Retinal pigment epithelial cell (primary cell): ENCODE results near the gene SNRNP27.

Experiments
- DNase-seq: peaks from one replicate; pipeline ENCODE4 v3.0.0-alpha.2; 2010; ENCODE audit warnings: low read depth
- H3K4me3 ChIP-seq: 2 replicates; pipeline ENCODE4 v1.5.1; 2011; ENCODE audit warnings: mild to moderate bottlenecking, low read length, control low read depth, moderate library complexity
- CTCF ChIP-seq: conservative IDR thresholded peaks from 2 replicates; pipeline ENCODE4 v1.5.1; 2011; ENCODE audit warnings: low read depth, low read length, control low read depth, inconsistent platforms

SNRNP27 gene

DNA sequence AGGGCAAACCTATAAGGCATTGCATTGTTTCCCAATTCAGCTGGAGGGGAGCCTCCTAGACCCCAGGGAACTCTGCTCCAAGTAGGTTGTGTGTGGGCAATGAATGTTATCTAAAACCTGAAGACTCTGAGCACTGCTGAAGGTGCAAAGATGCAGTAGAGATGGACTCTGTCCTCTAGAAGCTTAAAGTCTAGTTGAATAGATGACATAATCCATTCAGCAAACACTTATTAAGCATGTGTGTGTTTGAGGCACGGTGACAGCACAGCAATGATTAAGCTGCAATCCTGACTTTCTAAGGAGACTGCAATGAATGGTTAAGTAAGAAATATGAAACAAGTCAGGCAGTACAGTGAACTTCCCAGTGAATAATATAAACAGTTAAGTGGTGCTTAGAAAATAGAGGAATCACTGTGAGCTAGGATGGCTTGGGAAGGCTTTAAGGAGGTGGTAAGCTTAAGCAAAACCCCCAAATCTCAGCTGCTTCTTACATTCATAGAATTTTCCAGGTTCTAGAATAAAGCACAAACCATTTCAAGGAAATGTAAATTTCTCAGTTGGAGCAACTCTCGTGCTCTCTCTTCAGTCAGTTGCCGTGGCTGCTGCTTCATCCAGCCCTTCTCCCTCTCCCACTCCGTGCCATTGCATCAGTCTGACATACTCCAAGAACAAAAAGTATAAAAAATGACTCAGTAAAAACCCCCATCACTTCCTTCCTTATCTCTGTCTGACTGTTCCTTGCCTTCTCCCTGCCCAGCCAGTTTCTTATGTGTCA is 40.3 kb downstream of the SNRNP27 start:
- no peak overlapping the region for H3K4me3 ChIP-seq
- no peak for DNase-seq
- no peak for TF ChIP-seq CTCF

- TF ChIP-seq CTCF: no peak
- H3K4me3 ChIP-seq: no peak overlapping the region
- no peak for DNase-seq
These were observed 40.8 kb downstream of the SNRNP27 start for GRCh38 chr2:69934614-69934908.

DNA sequence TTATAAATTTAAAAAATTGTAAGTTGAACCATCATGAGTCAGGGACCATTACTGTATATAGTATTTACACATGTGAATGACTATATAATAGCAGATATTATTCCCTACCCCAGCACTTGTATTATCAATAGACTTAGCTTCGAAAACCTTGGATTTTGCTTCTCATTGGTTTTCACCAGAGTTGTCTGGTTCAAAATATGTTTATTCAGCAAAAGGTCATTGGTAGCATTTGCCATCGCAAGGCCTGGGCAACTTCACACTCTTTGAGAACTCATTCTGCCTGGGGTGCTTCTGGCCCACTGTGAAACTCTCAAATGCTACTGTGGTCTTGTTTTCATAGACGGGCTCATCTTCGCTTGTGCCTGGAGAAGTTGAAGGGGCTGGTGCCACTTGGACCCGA is 41.3 kb downstream of the SNRNP27 start:
- H3K4me3 ChIP-seq: no peak overlapping the region
- DNase-seq: no peak
- TF ChIP-seq CTCF: no peak

DNA sequence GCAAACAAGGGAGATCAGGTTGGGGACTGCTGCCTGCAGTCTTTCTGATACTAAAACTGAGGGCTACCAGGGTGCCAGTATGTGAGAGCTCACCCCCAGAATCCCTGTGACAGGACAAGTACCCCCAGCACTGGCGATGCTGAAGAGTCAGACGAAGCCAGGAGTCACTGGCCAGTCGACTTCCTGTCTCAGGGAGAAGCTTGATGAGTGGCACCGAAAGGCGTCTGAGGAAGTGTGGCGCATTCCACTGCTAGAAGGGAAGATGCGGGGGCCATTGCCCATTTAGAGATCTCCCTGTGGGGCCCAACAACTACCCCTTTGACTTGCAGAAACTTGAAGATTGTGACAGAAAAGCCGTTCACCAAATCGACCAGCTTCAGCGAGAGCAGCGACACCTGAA is 43.1 kb downstream of the SNRNP27 start:
- TF ChIP-seq CTCF: no peak

DNA sequence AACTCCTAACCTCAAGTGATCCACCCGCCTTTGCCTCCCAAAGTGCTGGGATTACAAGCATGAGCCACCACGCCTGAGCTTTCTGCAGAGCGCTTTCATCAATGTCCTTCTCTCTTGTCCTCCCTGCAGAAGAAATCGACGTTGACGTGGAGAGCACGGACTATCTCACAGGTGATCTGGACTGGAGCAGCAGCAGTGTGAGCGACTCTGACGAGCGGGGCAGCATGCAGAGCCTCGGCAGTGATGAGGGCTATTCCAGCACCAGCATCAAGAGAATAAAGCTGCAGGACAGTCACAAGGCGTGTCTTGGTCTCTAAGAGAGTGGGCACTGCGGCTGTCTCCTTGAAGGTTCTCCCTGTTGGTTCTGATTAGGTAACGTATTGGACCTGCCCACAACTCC is 44.2 kb downstream of the SNRNP27 start:
- no peak overlapping the region for H3K4me3 ChIP-seq
- TF ChIP-seq CTCF: no peak
- no peak for DNase-seq

More for the DNA sequence above, 43.1 kb downstream of the SNRNP27 start:
- DNase-seq: no peak
- H3K4me3 ChIP-seq: no peak overlapping the region

DNA sequence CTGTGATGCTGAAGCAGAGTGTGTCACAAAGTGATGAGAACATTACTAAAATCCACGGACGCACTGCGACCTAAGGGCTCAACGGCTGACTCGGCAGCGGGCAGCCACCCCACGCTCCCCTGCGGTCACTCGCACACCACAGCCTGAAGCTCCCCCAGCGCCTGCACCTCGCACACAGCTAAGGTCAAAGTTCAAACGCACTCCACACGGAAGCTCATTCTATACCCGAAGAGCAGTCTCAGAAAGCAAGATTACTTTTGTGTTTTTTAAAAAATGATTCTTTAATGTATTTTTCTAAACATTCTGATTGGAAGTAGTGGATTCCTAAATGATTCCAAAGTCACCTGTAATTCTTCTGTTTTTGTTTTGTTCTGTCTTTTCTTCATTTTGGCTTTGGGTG is 46.0 kb downstream of the SNRNP27 start:
- TF ChIP-seq CTCF: no peak
- H3K4me3 ChIP-seq: no peak overlapping the region
- no peak for DNase-seq

GRCh38 chr2:69940691-69941090 is 46.9 kb downstream of the SNRNP27 start:
- H3K4me3 ChIP-seq: no peak overlapping the region
- no peak for DNase-seq
- no peak for TF ChIP-seq CTCF
